ENCODE results near the gene DLGAP1.
A peak's percentile ranks its signal among the peaks of the same experiment; 100 is the strongest.

The DLGAP1 gene

GRCh38 chr18:3798032-3798431 lies 657.1 kb downstream of the DLGAP1 start:
- DNase-seq, result no peak

GRCh38 chr18:3796434-3796833 lies 658.7 kb downstream of the DLGAP1 start:
- DNase-seq, result no peak

DNA sequence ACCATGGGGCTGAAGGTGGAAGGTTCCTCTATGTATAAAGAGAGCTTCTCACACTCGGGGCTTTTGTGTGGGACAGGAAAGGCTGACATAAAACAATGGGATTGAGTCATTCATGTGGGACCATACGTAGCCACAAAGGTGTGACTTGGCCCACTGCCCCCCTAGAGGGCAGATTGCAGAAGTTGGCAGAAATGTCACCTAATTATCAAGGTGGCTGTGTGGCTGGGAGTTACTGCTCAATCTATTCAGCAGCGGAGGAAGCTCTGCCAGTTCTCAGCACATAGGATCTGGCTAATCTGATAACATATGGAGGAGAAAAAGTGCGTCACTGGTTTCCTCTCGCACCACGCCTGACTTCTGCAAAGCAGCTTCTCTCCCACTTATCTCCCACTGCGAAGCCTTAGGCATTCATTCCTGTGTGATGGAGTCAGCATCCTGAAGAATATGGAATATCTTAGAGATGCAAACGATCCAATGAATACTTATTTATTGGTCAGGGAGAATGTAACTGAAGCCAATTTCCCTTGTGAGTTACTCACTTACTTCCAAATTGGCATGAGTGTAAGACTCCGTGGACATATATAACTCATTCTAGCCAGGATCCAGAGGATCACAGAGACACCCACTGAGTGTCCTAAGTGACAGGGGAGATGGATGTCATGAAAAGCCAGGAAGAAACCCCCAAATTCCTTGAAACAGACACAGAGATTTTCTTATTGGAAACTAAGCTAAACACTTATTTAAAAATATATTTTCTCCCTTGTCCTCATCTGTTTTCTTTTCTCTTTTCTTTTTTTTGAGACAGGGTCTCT lies 660.4 kb downstream of the DLGAP1 start:
- DNase-seq, result no peak

DNA sequence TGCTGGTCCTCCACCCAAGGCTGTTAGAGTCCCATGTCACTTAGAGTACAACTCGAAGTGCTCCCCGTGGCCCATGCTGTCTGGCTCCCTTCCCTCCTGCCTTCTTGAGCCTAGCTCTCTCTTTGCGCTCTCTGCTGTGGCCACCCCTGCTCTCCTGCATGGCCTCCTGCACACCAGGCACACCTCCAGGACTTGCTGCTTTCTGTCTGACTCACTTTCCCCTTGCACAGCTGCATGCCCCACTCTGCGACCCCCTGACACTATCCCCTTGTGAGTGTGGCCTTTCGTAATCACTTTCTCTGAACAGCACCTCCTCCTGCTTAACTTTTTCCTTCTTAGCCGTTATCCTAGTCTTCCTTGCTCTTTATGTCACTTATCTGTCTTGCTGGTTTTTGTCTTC lies 661.6 kb downstream of the DLGAP1 start:
- no peak for DNase-seq

- no peak for DNase-seq
Measured at GRCh38 chr18:3793111-3793510, 662.0 kb downstream of the DLGAP1 start.

GRCh38 chr18:3792711-3793110 lies 662.4 kb downstream of the DLGAP1 start:
- no peak for DNase-seq

- no peak for DNase-seq
Measured at GRCh38 chr18:3791238-3791637, 663.9 kb downstream of the DLGAP1 start.

DNA sequence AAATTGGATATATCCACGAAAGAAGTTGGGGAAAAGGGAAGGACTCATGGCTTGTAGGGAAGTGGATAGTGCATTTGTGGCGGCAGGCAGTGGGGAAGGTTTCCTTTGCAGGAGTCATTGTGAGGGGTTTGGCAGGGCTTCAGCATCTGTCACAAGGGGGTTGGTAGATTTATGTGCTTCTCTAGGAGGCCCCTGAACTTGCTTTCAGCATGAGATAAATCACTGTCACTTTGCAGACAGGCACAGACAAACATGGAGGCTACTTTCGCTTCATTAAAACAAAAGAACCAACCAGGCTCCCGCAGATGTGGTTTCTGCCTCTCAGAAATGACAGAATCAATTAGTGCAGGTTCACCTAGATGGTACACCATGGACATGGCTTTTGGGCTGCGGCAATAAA lies 664.4 kb downstream of the DLGAP1 start:
- DNase-seq, result no peak

DNA sequence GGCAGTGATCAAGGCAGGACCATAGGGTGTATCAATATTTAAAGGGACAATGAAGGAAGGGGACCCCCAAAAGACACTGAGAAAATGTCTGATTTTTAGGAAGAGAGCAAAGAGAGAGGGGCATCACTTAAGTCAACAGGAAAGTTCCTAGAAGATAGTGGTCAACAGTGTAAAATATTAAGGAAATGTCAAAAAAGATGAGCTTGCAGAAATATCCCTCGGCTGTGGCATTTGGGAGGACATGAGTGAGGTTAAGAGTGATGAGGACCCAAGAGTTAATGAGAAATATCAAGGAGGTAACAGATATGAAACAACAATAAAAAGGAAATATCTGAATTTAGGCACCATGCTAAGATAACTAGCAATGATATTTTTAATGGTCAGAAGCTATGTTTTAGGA lies 665.6 kb downstream of the DLGAP1 start:
- DNase-seq, result no peak

DNA sequence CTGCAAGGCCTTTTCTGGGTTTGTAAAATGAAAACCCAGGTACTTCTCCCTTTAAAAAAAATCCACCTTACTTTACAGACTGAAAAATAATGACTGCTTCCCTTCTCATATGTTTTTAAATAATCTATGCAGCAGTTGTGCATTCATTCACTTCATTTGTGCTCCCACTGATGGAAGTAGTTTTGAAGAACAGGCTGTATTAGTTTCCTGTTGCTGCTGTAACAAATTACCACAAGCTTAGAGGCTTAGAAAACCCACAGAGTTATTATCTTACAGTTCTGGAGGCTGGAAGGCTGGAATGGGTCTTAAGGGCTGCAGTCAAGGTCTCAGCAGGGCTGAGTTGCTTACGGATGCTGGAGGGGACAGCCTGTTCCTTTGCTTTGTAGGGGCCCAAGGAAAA lies 670.2 kb downstream of the DLGAP1 start:
- DNase-seq, result no peak

GRCh38 chr18:3782901-3783300 lies 672.2 kb downstream of the DLGAP1 start:
- DNase-seq, result no peak

- DNase-seq, result no peak
Measured at GRCh38 chr18:3777719-3778118, 677.4 kb downstream of the DLGAP1 start.

- no peak for DNase-seq
Measured at GRCh38 chr18:3777122-3777521, 678.0 kb downstream of the DLGAP1 start.

DNA sequence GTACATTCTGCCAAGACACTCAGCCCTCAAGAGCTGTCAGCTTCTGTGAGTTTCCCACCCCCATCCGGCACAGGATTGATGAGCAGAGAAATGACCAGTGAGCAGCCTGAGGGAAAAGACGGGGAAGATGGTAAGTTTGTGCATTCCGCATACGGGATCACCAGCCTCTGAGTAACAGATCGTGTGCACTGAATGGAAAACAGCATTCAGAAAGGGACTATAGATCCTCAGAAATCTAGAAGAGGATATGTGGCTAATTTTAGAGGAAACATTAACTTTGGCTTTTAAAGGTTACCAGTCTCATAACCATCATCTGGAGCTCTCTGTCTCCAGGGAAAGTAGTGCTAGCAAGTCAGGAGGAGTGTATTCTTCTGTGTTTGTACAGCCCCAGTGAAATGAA lies 679.1 kb downstream of the DLGAP1 start:
- no peak for DNase-seq

DNA sequence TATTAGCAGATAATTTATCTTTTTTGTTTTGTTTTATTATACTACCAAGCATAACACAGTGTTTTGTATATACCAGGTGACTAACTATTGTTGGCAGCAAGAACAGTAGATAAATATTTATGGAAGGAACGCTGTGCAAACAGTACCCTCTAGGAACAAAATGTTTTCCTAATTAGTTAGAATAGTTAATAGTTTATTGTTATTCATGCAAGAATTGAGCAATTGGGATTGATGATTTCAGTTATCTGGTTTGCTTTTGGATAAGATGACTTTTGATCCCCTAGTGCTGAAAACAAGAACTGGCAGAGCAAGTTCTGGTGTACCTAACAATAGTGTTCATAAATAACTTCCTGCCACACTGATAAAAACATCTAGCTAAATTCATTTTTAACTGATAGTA lies 681.8 kb downstream of the DLGAP1 start:
- DNase-seq, result no peak

DNA sequence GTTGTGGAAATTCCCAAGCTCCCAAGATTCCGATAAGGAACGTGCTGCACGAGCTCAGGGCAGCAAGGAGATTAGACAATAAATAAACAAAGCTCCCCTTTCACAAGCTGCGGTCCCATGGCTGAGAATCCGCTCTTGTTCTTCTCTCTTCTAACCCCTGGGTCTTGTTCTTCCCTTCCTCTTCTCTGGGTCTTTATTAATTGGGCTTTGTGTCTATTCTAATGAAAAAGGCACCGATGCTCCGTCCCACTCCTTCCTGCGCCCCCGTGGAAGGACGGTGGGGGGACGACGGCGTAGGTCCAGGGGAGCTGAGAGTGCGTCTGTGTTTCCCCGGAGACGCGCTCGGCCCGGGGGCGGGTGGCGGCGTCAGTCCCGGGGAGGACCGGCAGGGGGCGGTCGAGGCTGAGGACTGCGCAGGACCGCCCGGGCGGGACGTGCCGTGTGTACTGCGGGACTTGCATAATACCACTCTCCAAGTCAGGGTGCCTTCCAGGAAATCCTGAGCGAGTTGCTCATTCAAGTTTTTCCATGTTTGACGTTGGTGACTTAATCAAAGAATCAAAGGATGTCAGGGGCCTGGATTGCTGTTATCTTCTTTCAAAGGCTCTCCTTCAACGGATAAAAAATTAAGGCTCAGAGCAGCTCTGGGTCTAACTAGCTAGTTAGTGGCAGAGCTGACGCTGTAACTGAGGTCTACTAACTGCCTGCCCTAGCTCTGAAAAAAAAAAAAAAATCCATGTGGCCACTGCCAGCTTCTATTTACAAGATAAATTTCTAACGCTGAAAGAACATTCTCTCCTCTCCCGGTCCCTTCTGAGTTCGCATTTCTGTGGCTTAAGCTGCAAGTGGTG lies 683.8 kb downstream of the DLGAP1 start:
- peak; percentile 43 for DNase-seq

- DNase-seq, result no peak
Measured at GRCh38 chr18:3761266-3761665, 693.8 kb downstream of the DLGAP1 start.

- DNase-seq, result no peak
Measured at GRCh38 chr18:3760741-3761140, 694.4 kb downstream of the DLGAP1 start.

- DNase-seq, result no peak
Measured at GRCh38 chr18:3759099-3759498, 696.0 kb downstream of the DLGAP1 start.

DNA sequence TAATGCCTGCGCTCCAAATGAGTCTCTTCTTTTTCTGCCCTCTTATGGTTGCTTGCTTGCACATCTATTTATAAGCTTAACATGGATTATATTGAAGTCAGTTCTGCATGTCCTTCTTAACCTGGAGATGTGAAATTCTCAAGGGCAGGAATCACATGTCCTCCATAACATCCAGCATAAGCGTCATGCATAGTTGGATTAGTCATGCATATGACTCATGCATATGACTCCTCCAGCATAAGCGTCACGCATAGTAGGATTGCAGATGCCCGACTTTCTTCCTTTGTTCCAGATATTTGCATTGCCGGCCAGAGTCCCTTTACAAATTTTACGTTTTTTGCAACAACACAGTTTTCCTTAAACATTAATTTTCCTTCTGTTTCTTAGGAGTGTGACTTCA lies 696.6 kb downstream of the DLGAP1 start:
- no peak for DNase-seq

- DNase-seq, result no peak
Measured at GRCh38 chr18:3757361-3757760, 697.7 kb downstream of the DLGAP1 start.

DNA sequence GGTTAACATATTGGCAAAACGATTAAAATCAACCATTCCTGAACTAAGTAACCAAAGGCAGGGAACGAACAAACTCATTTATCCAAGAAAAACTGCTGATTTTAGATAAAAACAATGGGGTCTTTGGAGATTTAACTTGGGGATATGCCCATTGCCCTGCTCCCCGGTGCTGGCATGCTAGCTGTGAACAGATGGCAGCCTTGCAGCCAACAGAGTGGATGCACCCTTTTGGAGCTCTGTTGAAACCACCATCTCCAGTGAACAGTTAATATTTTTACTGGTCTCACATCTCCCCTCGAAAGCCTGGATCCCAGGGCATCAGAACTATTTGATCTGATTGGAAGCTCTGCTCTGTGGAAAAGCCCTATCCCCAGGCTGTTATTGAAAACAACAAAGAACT lies 702.0 kb downstream of the DLGAP1 start:
- DNase-seq, result no peak

DNA sequence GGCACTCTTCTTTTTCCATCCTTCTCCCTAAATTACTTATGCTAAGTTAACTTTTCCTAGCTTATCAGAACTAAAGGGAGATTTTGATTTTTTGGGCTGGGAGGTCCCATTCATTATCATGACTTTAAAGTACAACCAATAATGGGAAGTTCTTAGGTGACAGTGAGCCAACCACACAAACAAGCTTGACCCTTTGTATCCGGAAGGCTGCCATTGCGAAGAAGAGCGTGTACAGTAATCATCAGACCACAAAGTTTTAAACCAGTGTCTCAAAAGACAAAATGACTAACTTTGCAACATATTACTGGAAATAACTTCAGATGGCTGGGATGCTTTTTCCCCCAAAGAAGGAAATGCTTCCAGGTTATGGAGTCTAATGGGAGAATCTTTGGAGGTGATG lies 707.0 kb downstream of the DLGAP1 start:
- no peak for DNase-seq

All from effector CD4-positive, alpha-beta T cell (primary cell).